HAP-1 (cell line): Measurements from ENCODE around the gene CNTNAP4.

Experiments
- DNase-seq, 2 experiments: peaks; one replicate each; pipeline ENCODE4 v3.0.0-alpha.2; 2016 to 2020; ENCODE audit warnings: low spot score in 2 of 2
- H3K27me3 ChIP-seq: fragments of 250-450 bp; sonication (Bioruptor Pico); 2 replicates; pipeline ENCODE4 v1.5.1; 2020; ENCODE audit warnings: low read depth, mild to moderate bottlenecking, moderate library complexity
- H3K36me3 ChIP-seq: fragments of 250-450 bp; sonication (Bioruptor Pico); replicated peaks from 2 replicates; pipeline ENCODE4 v1.5.1; 2020; ENCODE audit warnings: mild to moderate bottlenecking
- H3K4me1 ChIP-seq: fragments of 250-450 bp; sonication (Bioruptor Pico); 2 replicates; pipeline ENCODE4 v1.5.1; 2020; ENCODE audit warnings: mild to moderate bottlenecking
- H3K4me3 ChIP-seq: fragments of 250-450 bp; sonication (Bioruptor Pico); 2 replicates; pipeline ENCODE4 v1.5.1; 2020; ENCODE audit warnings: mild to moderate bottlenecking, moderate library complexity
- H3K9me3 ChIP-seq: fragments of 250-450 bp; sonication (Bioruptor Pico); 2 replicates; pipeline ENCODE4 v1.5.1; 2020; ENCODE audit warnings: mild to moderate bottlenecking, moderate library complexity
- in situ Hi-C: fragments of 300-500 bp; cut with MboI; formaldehyde crosslinking; loops from 3 replicates; pipeline ENCODE4 v1.14.3; 2020; ENCODE audit warnings: low sequenced_read_pairs, inconsistent platforms, mixed read lengths

Gene CNTNAP4

DNA sequence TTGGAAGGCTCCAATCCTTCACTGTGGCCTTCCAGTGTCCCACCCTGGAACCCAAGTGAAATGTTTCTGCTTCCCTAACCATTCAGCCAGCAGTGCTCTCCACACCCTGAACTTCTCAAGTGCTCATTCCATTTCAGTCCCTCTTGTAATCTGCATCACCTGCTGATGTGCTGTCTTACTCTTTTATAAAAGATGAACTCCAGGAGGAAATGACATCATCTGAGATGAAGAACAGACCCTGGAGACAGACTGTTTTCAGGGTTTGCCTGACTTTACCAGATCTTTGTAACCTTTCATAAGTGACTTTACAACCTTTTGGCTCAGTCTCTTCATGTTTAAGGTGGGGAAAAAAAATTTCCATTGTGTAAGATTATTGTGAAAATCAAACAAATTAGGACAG is 61.3 kb downstream of the CNTNAP4 start:
- in situ Hi-C loops, result no loop called here
- H3K36me3 ChIP-seq, result no peaks in the 10 kb centered on the region
- DNase-seq, result no peak
- H3K4me3 ChIP-seq, result no peak overlapping the region
- H3K4me1 ChIP-seq, result no peaks in the 10 kb centered on the region
- H3K27me3 ChIP-seq, result no peaks in the 10 kb centered on the region
- H3K9me3 ChIP-seq, result no peaks in the 10 kb centered on the region

DNA sequence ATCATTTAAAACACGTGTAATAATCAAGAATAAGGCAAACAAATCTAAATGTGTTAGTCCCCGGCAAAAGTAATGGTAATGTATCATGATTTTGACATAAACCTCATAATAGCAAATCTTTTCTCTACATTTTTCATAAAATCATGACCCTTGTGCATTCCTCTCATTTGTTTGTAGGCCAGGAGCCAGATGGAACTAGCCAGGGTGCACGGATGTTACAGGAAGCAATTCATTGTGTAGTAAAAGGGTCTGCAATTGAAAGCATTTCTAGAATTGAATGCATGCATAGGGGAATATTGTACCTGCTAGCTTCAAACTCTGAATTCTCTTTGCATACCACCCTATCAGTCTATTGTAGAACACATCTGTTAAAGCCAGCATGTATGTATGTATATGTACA is 66.6 kb downstream of the CNTNAP4 start:
- in situ Hi-C loops, result no loop called here
- H3K4me3 ChIP-seq, result no peak overlapping the region

DNA sequence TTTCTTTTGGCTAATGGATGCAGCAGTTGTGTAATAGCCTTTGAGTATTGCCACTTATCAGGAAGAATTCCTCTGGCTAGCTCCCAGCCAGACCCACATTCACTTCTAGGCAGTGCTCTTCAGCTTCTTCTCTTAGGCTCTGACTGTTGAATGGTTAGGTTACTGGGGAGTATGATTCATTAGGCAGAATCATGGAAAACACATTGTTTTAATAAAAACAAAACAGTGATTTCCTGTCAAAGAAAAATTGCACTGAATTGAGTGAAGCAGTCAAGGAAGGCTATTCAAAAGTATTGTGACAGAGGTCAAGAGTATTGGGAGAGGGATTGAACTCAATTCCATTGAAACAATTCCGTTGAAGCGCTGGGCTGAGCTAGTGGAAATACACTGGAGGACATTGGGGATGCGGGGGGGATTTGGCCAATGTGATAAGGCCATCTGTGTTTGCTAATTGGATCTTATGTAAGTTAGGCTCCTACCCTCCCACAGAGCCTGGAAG is 68.0 kb downstream of the CNTNAP4 start:
- no peak for DNase-seq
- Histone ChIP-seq H3K36me3 (no peaks in the 10 kb centered on the region), H3K27me3 (no peaks in the 10 kb centered on the region), H3K4me3 (no peak overlapping the region), H3K9me3 (no peaks in the 10 kb centered on the region), H3K4me1 (no peaks in the 10 kb centered on the region)
- in situ Hi-C loops, result no loop called here

More for the DNA sequence above, 66.6 kb downstream of the CNTNAP4 start:
- Histone ChIP-seq H3K4me1 (no peaks in the 10 kb centered on the region), H3K27me3 (no peaks in the 10 kb centered on the region), H3K9me3 (no peaks in the 10 kb centered on the region), H3K36me3 (no peaks in the 10 kb centered on the region)
- DNase-seq, result no peak

DNA sequence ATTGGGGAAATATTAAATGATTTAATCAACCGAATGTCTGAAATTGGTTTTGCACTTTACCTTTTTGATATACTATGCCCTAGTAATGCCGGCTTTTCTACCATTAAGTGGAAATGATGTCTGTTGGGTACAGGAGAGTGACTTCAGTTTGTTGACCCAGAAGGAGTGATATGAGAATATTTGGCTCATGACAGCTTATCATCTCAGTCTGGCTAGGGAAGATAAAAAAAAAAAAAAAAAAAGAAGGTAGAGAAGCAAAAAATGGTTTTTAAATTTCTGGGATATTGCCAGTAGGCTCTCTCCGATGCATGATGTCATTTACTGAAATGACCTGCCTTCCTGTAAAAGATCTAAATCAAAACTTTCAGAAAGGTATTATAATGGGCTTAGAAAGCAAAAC is 69.0 kb downstream of the CNTNAP4 start:
- in situ Hi-C loops, result no loop called here
- Histone ChIP-seq H3K27me3 (no peaks in the 10 kb centered on the region), H3K4me3 (no peak overlapping the region), H3K4me1 (no peaks in the 10 kb centered on the region), H3K9me3 (no peaks in the 10 kb centered on the region), H3K36me3 (no peaks in the 10 kb centered on the region)
- no peak for DNase-seq

DNA sequence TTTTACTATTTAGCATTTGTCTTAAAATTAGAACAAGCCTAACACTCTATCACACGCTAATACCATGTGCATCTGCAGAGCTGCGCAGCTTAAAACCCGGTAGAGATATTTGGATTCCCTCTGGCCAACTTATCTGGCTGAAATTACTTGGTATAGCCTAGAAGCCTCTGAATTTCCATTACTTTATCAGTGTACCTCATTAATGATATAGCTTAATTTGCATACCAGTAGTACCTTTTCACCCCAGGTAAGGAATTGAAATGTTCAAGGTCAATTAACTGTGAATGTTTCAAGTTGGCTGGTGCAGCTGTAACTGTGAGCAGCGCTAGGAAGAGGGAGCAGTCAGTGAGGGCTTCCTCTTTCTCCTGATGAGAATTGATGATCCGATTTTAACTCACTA is 74.2 kb downstream of the CNTNAP4 start:
- no peak for DNase-seq
- Histone ChIP-seq H3K27me3 (no peaks in the 10 kb centered on the region), H3K4me3 (no peak overlapping the region), H3K36me3 (no peaks in the 10 kb centered on the region), H3K4me1 (no peaks in the 10 kb centered on the region), H3K9me3 (no peaks in the 10 kb centered on the region)
- in situ Hi-C loops, result no loop called here

DNA sequence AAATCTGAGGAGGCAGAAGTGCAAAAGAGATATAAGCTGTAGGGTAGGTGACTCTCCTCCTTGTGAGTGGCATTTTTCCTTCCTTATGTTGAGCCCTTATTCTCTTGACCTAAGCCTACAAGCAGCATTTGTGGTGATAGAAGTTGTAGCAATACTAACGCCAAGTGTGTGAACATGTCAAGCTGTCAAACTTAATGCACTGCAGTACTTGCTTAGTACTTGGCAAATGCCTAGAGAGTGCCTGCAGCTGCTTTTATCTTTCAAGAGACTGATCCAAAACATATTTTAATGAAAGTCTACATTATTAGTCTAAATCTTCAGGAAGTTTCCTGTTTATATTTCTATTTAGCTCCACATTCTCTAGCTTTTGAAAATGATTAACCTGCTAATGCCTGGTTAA is 83.2 kb downstream of the CNTNAP4 start:
- H3K4me3 ChIP-seq, result no peak overlapping the region
- DNase-seq, result no peak
- in situ Hi-C loops, result no loop called here
- H3K9me3 ChIP-seq, result no peaks in the 10 kb centered on the region
- H3K4me1 ChIP-seq, result no peaks in the 10 kb centered on the region
- H3K27me3 ChIP-seq, result no peaks in the 10 kb centered on the region
- H3K36me3 ChIP-seq, result no peaks in the 10 kb centered on the region

DNA sequence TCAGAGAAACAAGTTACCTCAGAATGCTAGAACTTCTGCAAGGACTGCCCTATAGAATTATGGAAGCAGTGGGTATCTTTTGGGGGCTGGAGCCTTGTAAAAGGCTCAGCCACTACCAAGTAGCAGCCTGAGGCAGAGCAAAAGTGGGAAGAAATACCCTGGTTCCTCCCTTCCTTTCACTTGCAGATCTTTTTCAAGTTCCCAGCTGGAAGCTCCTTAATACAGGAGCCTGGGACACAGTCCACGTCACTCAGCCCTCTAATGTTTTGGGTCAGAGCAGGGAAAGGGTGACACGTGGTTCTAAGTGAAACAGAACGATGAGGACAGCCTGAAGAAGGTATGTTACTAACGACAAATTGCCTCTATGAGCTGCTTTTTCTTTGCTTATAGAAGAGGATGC is 93.1 kb downstream of the CNTNAP4 start:
- H3K36me3 ChIP-seq, result no peaks in the 10 kb centered on the region
- H3K4me3 ChIP-seq, result no peak overlapping the region
- DNase-seq, result no peak
- no peaks in the 10 kb centered on the region for H3K4me1 ChIP-seq
- in situ Hi-C loops, result no loop called here
- H3K9me3 ChIP-seq, result no peaks in the 10 kb centered on the region
- H3K27me3 ChIP-seq, result no peaks in the 10 kb centered on the region

DNA sequence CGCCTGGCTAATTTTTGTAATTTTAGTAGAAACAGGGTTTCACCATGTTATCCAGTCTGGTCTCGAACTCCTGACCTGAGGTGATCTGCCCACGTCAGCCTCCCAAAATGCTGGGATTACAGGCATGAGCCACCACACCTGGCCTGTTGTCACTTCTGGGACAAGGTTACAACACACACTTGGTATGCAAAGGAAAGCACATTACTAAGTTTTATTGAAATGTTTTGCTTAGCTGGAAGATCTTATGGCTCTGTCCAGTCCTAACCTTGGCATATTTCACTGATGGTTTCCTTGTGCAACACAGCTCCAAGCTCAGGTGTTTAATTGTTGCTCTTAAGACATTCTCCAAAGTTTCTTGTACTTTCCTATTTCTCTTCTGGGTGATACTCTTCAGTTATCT is 94.2 kb downstream of the CNTNAP4 start:
- no peaks in the 10 kb centered on the region for H3K27me3 ChIP-seq
- no peaks in the 10 kb centered on the region for H3K4me1 ChIP-seq
- no peaks in the 10 kb centered on the region for H3K36me3 ChIP-seq
- no peak for DNase-seq
- no peaks in the 10 kb centered on the region for H3K9me3 ChIP-seq
- in situ Hi-C loops, result no loop called here
- no peak overlapping the region for H3K4me3 ChIP-seq

DNA sequence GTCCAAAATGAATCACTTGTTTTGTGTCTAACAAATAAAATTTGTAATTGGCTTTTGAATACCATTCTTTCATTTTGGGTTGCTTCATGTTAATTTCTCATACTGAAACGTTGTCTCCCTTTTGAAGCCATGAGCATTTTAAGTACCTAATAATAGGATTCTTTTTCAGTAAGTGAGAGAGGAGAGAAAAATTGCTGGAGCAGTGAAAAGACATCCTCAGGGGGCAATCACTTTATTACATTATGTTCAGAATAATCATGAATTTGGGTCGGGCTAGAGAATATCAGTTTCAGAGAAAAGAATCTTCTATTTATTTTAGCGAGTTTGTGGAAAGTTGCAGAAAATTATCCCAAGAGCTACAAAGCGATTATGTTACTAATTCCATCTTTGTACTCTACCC is 96.8 kb downstream of the CNTNAP4 start:
- DNase-seq, result no peak
- no peaks in the 10 kb centered on the region for H3K36me3 ChIP-seq
- H3K27me3 ChIP-seq, result no peaks in the 10 kb centered on the region
- no peak overlapping the region for H3K4me3 ChIP-seq
- no peaks in the 10 kb centered on the region for H3K9me3 ChIP-seq
- in situ Hi-C loops, result no loop called here
- no peaks in the 10 kb centered on the region for H3K4me1 ChIP-seq

DNA sequence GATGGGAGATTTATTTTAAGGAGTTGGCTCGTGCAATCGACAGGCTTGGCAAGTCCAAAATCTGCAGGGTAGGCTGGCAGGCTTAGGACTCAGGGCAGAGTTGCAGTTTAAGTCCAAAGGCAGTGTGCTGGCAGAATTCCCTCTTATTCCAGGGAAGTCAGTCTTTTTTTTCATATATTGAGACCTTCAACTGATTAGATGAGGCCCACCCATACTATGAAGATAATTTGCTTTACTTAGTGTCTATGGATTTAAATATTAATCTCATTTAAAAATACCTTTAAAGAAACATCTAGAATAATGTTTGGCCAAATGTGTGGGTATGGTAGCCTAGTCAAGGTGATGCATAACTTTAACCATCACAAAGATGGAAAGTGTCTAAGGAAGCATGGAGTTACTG is 99.8 kb downstream of the CNTNAP4 start:
- DNase-seq, result no peak
- in situ Hi-C loops, result no loop called here
- Histone ChIP-seq H3K4me3 (no peak overlapping the region), H3K9me3 (no peaks in the 10 kb centered on the region), H3K27me3 (no peaks in the 10 kb centered on the region), H3K4me1 (no peaks in the 10 kb centered on the region), H3K36me3 (no peaks in the 10 kb centered on the region)

DNA sequence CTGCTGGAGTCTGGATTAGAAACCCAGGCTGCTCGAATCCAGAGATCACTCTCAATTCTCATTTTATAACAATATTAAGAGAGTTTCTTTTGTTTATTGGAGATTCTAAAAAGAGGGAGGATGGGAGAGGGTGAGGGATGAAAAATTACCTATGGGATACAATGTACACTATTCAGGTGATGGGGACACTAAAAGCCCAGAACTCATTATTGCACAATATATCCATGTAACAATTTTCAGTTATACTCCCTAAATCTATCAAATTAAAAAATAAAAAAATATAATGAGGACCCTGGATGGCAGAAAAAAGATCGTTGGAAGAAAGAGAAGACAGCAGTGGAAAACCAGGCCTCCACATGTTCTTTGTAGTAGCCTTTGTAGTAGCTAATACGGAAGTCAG is 100.8 kb downstream of the CNTNAP4 start:
- in situ Hi-C loops, result no loop called here

DNA sequence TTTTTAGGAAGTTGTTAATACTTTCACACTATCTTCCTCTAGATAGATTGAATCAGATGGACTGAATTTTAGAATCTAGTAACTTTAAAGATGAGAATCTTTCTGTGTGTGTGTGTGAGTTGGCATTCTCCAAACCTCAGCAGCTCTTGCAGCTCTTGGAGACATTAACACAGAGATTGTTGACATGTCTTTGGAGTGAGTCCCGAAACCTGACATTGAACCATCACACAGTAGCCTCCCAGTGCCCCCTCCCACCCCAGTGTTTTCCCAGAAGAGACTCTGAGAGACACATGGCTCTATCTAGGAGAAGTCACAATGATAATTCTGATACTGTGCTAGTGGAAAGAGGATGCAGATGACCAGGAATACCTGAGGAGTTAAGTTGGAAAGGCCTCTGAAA is 103.9 kb downstream of the CNTNAP4 start:
- in situ Hi-C loops, result no loop called here
- DNase-seq, result no peak
- no peaks in the 10 kb centered on the region for H3K9me3 ChIP-seq
- no peak overlapping the region for H3K4me3 ChIP-seq
- no peaks in the 10 kb centered on the region for H3K4me1 ChIP-seq
- H3K36me3 ChIP-seq, result no peaks in the 10 kb centered on the region
- no peaks in the 10 kb centered on the region for H3K27me3 ChIP-seq

More for the DNA sequence above, 100.8 kb downstream of the CNTNAP4 start:
- Histone ChIP-seq H3K36me3 (no peaks in the 10 kb centered on the region), H3K4me3 (no peak overlapping the region), H3K9me3 (no peaks in the 10 kb centered on the region), H3K4me1 (no peaks in the 10 kb centered on the region), H3K27me3 (no peaks in the 10 kb centered on the region)
- DNase-seq, result no peak

DNA sequence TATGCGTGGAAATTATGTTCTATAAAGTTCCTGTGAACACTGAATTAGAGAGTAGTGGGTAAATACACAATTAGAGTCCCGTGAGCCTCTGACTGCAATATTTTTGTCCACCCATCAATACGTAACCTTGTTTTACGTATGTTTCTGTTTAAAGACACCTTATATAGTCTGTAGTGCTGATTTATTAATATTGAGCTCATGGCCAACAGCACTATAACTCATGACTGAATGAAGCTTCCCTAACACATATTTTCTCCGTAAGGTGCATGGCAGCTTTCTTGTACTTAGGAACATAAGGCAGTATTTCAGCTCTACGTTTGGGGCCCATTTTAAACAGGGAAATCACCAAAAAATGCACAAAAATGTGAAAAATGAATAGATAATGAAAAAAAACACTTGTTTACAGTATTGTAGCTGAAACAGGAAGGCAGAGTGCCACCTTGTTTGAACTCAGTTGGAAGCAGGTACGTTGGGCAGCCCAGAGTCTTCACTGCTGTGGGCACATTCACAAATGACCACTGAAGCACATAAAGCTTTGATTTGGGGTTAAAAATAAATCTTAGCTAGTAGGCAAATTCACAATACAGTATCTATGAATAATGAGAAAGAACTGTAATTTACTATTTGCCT is 108.5 kb downstream of the CNTNAP4 start:
- DNase-seq, result no peak

DNA sequence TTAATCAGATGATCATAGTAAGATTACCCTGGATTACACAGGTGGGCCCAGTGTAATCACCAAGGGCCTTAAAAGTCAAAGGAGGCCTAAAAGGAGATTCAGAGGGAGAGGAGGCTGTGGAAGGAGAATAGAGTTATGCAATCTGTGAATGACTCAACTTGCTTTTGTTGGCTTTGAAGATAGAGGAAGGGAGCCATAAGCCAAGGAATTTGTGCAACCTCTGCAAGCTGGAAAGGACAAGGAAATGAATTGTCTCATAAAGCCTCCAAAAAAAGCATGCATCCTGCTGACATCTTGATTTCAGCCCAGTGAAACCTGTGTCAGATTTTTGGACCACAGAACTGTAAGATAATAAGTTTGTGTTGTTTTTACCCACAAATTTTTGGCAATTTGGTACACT is 109.6 kb downstream of the CNTNAP4 start:
- DNase-seq, result no peak
- no peaks in the 10 kb centered on the region for H3K36me3 ChIP-seq
- in situ Hi-C loops, result no loop called here
- no peaks in the 10 kb centered on the region for H3K9me3 ChIP-seq
- H3K27me3 ChIP-seq, result no peaks in the 10 kb centered on the region
- H3K4me3 ChIP-seq, result no peak overlapping the region
- no peaks in the 10 kb centered on the region for H3K4me1 ChIP-seq

More for the DNA sequence above, 108.5 kb downstream of the CNTNAP4 start:
- Histone ChIP-seq H3K36me3 (no peaks in the 10 kb centered on the region), H3K4me1 (no peaks in the 10 kb centered on the region), H3K27me3 (no peaks in the 10 kb centered on the region), H3K9me3 (no peaks in the 10 kb centered on the region), H3K4me3 (no peak overlapping the region)
- in situ Hi-C loops, result no loop called here

DNA sequence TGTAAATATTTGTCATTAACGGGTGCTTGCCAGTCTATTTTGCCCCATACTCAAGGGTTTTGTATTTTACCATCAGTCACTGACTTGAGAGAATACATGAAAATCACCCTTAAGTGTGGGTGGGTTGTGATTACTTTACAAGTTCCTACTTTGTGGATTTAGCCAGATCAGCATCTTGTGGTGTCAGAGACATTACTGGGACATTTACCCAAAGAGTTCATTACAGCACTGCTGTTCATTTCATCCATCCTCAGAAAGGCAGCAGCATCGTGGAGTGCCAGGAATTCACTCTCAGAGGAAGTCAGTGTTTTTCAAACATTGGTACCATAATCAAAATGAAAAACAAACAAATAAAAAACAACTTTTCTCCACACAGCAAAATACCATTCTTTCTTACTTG is 110.8 kb downstream of the CNTNAP4 start:
- DNase-seq, result no peak
- Histone ChIP-seq H3K36me3 (no peaks in the 10 kb centered on the region), H3K4me3 (no peak overlapping the region), H3K9me3 (no peaks in the 10 kb centered on the region), H3K4me1 (no peaks in the 10 kb centered on the region), H3K27me3 (no peaks in the 10 kb centered on the region)
- in situ Hi-C loops, result no loop called here
